ENCODE measurements around the gene GALNT2.
A peak's percentile ranks its signal among the peaks of the same experiment; 100 is the strongest.

DNA sequence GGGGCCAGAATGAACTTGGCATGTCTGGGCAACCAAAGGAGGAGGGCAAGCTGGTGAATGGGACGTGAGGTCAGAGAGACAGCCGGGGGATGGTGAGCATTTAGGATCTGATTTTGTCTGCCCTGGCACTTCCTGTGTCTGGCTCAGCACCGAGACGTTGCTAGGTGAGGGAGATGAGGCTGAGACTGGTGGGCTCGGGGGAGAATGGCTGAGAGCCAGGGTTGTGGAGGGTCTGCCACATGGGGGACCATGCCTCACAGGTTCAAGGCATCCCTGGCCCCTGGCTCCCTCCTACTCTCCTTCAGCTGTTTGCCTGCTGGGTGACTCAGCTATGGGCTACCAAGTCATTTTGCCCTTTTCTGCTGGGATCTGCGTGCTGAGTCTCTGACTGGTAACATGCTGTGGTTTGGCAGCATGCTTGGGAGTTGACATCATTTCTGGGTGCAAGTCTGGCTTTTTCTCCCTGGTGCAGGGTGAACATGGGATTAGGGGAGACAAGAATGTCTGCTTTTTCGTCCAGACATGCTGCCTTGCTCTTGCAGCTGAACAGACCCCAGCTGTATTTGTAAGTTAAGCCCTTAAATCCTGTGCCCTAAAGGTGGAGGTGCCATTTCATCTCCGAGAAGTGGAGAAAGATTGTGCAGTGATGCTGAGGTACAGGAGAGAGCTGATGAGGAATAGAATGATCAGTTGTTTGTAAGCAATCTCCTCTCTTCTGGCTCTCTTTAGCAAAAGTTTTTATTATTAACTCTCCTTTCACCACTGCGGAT lies 17.6 kb downstream of the GALNT2 start:
- peak in 1 of 2 experiments; percentile 34; a peak in 1 of 4 replicates for TF ChIP-seq EP300 (IDR thresholded peaks at IDR 0.05; ENCODE audit: low read depth in 2 of 2, low read length in 2 of 2)
- TF ChIP-seq EP300 (CRISPR knock-in tag; IDR thresholded peaks at IDR 0.05; ENCODE audit: borderline replicate concordance) = no peak
- no peak for TF ChIP-seq POLR2AphosphoS2 (IDR thresholded peaks at IDR 0.05; ENCODE audit: low read depth, low read length)

All from HepG2 (cell line).